NCI-H526 (cell line): ENCODE results near the gene SECISBP2L.

Source experiments
- DNase-seq, 2 experiments: peaks; one replicate each; lab custom pipeline; 2025; lab: John Stamatoyannopoulos, UW

SECISBP2L gene

DNA sequence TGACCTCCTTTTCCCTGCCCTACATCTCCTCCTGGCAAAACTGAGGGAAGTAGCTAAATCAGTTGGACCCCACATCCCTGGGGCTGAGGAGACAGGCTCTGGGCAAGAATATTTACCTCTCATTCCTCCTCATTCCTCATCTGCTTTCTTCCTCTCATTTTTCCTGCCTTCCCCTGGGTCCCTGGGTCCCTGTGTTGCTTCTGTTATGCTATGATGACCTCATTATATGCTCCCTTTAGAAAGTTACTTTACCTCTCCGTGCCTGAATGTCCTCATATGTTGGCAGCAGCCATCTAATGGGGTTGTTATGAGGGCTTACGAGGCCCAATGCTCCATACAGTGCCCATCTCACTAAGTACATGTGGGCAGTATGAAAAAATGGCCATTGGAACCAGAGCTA, 81.3 kb downstream of the SECISBP2L start:
- no peak for DNase-seq

DNA sequence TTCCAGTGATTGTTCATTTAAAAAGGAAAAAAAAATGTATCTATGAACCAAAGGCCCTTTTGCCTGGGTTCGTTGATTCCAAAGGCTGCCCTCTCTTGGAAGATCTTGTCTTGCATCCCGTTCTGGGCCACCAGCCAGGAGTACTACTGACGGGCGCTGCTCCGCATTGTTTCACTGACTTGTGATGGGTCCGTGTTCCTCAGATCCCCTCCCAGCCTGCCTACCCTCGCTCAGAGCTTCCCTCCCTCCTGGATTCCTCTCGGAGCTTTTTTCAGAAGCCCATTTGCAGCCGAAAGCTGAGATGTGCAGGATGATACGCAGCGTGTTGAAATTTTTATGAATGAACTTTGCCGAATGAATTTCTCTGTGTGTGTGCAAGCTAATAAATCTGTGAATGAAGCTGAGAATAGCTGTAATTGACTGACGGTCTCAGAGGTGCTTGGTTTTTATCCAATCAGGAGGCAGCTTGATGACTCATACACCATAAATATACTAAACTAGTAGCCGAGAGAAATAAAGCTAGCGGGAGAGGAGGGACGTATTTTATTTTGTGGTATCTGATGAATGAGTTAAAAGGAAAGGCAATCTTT, 82.6 kb downstream of the SECISBP2L start, which contains the start of gene SHC4:
Gene SHC4, minus strand, starts transcription at position 396 of the 590 bp plus-strand sequence. CDS start 904 bp downstream, outside the sequence.
- peak; percentile 35 to 80 for DNase-seq

DNA sequence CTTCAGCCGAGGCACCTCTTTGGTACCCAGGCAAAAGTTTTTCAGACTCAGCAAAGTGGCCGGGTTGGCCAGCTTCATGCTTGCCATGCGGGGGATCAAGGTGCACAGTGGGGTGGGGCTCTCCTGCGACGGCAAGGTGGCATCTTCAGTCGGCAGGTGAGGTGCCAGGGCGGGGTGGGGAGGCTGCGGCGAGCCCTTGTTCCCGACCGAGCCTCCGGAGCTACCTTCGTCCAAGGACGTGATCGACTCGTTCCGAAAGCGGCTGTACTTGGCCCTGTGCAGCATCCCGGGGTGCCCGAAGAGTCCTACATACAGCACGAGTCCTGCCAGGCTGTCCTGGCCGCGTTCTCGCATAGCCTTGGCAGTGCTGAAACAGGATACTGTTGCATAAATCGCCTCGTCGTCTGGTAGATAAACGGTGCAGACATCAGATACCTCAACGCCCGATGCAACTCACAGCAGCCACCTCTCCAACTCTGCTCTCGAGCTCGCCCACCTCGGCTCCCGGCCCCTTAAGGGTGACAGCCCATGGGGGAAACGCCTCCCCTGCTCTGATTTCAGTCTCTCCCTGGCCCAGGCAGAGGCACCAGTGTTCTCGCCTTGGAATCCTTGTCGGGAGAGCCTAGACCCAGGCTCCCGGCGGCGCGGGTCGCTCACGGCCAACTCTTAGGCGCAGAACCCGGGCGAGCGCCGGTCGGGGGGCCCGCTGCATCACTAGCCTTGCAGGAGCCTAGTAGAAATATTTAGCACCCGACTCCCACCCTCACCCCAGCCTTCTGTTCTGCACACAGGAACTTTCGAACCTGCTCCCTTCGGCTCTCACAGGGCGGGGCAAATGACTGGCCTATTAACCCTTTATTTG, 83.4 kb downstream of the SECISBP2L start:
- DNase-seq: peak; percentile 36 to 82

DNA sequence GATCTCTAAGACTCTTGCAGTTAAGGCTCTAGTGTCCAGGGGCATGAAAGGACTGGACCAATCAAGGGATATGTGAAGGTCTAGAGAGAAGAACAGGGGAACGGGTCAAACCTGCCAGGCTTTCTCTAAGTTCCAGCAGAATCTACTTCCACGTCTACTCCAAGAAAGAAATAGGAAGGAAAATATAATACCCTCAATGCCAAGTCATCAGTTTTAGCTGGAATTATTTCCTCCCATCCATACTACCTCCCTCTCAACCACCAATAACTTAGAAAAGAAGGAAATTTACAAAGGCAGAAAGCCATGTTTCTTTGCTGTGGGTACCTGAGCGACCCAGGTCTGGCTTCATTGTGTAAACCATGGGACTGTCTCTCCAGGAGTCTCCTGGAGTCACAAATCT, 90.3 kb downstream of the SECISBP2L start:
- DNase-seq: no peak

DNA sequence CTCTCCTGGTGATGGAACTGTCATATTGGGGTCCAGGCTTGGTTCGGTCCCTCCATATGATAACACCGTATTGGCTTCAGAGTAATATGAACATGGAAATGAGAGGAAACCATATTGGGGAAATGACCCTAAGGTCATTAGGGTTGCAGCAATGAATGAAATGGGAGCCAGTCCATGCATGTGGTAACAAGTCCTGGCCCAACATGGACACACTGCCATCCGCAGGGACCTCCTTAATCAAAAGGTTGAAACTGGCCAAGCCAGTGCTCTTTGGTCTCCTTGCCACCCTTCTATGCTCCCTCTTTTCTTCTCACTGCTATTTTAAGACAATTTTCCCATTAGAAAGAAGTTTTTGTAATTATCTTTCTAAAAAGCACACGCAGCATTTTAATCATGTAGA, 90.9 kb downstream of the SECISBP2L start:
- no peak for DNase-seq

DNA sequence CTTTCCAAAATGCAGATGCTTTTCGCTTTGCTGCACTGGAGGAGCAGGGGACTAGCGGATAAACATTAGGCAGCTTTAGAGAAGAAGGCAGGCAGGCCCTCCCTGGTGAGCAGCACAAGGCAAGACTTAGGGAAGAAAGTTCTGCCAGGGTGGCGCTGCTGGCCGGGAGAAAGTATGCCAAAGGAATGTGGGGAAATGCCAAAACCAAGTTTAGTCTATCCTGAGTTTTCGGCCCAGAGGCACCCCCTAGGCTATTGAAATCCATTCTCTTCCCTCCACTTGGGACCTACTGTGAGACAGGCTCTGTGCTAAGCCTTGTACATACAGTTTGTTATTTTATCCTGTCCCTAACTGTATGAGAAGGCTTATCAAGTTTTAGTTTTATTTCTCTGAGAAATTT, 91.7 kb downstream of the SECISBP2L start:
- DNase-seq: no peak

DNA sequence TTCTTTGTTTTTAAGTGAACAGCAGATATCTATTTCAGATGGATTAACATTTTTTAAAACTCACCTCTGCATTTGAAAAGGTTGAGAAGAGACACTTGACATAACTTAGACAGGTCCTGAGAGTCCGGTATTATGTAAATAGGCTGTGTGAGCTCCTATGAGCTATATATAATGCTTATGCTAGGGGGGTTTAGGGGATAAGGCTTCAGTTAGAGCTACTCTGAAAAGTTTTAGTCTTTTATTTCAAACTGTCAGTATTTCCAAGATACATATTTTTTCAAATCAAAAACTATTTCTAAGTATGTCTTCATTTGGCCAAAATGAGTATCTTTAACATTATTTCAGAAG, 99.4 kb downstream of the SECISBP2L start:
- DNase-seq: no peak

DNA sequence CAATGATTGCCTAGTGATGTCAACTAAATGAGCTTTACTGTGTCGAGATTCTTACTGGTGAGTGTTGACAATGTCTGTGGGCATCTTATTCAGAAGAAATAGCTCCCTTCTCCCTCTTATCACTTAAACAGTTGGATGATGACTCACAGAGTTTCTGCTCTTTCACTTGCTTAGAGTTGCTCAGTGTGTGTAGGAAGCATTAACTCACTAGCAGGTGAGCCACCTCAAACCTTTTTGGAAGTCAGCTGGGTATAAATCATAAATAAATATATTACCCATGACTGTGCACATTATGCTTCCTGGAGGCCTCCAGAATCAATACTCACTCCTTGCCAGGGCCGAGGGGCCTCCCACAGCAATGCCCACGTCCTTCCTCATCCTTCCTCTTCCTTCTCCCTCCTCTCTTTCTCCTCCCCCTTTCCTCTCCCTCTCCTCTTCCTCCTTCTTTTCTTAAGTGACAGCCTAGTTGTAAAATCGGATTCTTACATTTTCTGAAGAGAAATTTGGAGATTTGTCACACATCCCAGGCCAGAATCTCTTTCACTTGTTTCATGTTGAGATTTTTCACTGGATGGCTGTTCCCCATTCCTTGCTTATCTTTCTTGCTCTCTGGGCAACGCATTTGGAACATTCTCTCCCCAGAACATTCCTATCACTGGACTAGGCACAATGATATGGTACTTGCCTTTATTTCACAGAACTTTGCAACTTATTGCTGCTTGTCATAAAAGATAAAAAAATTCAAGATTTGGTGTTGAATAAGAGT, 100.0 kb downstream of the SECISBP2L start:
- DNase-seq: no peak

DNA sequence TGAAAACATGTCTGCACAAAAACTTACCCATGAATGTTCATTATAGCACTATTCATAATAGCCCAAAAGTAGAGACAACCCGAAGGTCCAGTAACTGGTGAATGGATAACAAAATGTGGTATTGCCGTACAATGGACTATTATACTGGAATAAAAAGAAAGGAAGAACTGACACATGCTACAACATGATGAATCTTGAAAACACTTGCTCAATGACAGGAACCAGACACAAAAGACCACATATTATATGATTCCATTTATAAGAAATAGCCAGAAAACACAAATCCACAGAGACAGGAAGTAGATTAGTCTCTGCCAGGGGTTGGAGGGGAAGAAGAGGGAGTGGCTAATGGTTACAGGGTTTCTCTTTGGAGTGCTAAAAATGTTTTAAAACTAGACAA, 100.9 kb downstream of the SECISBP2L start:
- DNase-seq: no peak

DNA sequence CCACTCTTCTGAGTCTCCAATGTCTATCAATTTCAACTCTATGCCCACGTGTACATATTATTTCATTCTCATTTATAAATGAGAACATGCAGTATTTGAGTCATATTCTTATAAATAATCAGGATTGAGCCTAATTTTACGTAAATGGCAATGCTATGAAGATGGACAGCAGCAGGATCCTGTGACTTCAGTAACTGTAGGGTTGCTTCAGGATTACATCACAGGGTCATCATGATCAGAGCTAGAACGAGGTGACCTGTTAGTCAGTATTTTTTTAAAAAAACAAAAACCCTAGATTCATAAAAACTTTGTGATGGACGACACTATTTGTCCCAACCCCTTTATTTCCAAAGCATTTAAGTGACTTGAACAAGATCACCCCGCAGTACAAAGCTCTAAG, 104.3 kb downstream of the SECISBP2L start:
- no peak for DNase-seq

DNA sequence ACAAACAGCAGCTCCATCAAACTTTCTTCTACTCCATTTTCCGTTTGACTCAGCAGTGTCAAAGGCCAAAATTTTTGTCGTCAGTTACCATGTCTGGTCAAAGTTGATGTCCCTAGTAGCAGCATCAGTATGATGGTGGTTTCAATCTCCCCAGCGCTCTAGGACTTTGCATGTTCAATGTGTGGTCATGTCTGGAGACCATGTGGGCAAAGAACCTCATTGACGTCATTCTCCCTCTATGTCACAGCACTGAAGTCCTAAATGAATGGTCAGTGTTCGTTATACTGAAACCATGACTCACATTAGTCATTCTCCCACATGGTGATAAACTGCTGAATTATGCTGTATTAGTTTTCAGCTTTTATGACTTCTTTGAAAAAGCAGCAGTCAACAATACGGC, 105.7 kb downstream of the SECISBP2L start:
- no peak for DNase-seq

DNA sequence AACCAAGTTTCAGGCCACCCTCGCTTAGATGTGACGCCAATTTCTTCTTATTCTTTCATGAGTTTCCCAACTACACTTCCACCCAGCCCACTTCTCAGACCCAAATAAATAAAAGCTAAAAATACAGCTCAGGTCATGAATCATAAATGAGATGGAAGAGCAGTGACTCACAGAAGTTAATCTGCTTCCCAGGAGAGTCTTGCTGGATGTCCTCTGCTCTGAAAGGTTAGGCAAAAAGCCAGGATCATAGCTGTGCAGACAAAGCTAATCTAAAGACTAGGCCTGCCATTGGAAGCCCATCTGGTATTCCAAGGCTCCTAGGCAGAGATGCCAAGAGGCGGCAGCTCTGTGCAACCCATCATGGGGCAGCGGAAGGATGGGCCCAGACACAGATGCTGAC, 106.6 kb downstream of the SECISBP2L start:
- DNase-seq: no peak
